Sigmoid colon (tissue), 7 donors: ENCODE results near the gene WASF3. TPM values are rescaled to one million over a fixed set of nuclear protein-coding genes. Genes with fewer than 3 reads are reported as not detected.

Source experiments
- DNase-seq: peaks from one replicate; pipeline ENCODE4 v3.0.0-alpha.2; 2019
- H3K27ac ChIP-seq, 4 donors: fragments of 200-600 bp; sonication (generic); one replicate each; pipeline ENCODE4 v1.5.1; 2016 to 2019; ENCODE audit warnings: mild to moderate bottlenecking in 1 of 4
- H3K27me3 ChIP-seq, 3 donors: fragments of 200-600 bp; sonication (generic); one replicate each; pipeline ENCODE4 v1.5.1; 2019; ENCODE audit warnings: mild to moderate bottlenecking in 1 of 3
- H3K36me3 ChIP-seq, 4 donors: fragments of 200-600 bp; sonication (generic); one replicate each; pipeline ENCODE4 v1.5.1; 2016 to 2019
- H3K4me1 ChIP-seq, 4 donors: fragments of 200-600 bp; sonication (generic); one replicate each; pipeline ENCODE4 v1.5.1; 2017 to 2019
- H3K4me3 ChIP-seq, 4 donors: fragments of 200-600 bp; sonication (generic); one replicate each; pipeline ENCODE4 v1.5.1; 2017 to 2019; ENCODE audit warnings: mild to moderate bottlenecking in 2 of 4, moderate library complexity in 1 of 4
- H3K9me3 ChIP-seq, 4 donors: fragments of 200-600 bp in 3 of 4; sonication (generic) in 3 of 4; one replicate each; pipeline versions ENCODE4 v1.5.1 to v1.6.1; 2013 to 2019
- EP300 ChIP-seq, 4 donors: sonication (generic); formaldehyde crosslinking; IDR thresholded peaks; one replicate each; pipeline ENCODE4 v1.6.1; 2017; ENCODE audit warnings: antibody characterized with exemption in 4 of 4
- POLR2A ChIP-seq, 2 donors: fragments of 450-650 bp; IDR thresholded peaks; one replicate each; pipeline ENCODE4 v1.6.1; 2016; ENCODE audit warnings: antibody characterized with exemption in 2 of 2, mild to moderate bottlenecking in 2 of 2, moderate library complexity in 2 of 2
- POLR2AphosphoS5 ChIP-seq, 4 donors: sonication (generic); formaldehyde crosslinking; IDR thresholded peaks; one replicate each; pipeline ENCODE4 v1.6.1; 2017; ENCODE audit warnings: antibody characterized with exemption in 4 of 4
- WGBS, 2 donors: extraction: QIAGEN DNeasy Blood & Tissue Kit; methylation state at CpG; one replicate each; pipeline ENCODE4 v1.1.7; 2013; 5-methylcytosine and 5-hydroxymethylcytosine counted together
- intact Hi-C: fragments of 100-400 bp; cut with DNase I; formaldehyde crosslinking; loops from one replicate; pipeline ENCODE4 v1.15.1; 2023
- polyA plus RNA-seq, 3 donors: library from polyadenylated mRNA; stranded (reverse); fragments of 200-250 nt; gene quantifications; one replicate each; pipeline ENCODE4 v1.2.3, GENCODE V29; 2013
- total RNA-seq, 4 donors: library from RNA; depleted of rRNA; stranded (reverse); fragments of >200 nt; gene quantifications; one replicate each; pipeline ENCODE4 v1.1.0, GENCODE V29; 2016
- TF ChIP-seq, protein P1 (sequence below), 4 experiments: fragments of 450-650 bp in 3 of 4; fragments of 200-600 bp in 1 of 4; IDR thresholded peaks; one replicate each; pipeline ENCODE4 v1.5.1; 2016 to 2019; ENCODE audit warnings: antibody characterized with exemption in 4 of 4, mild to moderate bottlenecking in 3 of 4, moderate library complexity in 2 of 4
- donor health status: healthy with polysubstance abuse.
- donor health status: Bipolar disorder and iron deficiency.
- donor health status: healthy.

Gene WASF3
- total and polyA plus RNA-seq, 7 donors: 0.92 to 17.1 (median 12.4) TPM

GRCh38 chr13:26593661-26594060 is 36.2 kb downstream of the WASF3 start:
- DNase-seq: no peak
- Histone ChIP-seq H3K9me3 (no peaks in the 10 kb centered on the region), H3K4me3 (no peak overlapping the region), H3K27me3 (no peaks in the 10 kb centered on the region), H3K36me3 (no peaks in the 10 kb centered on the region), H3K4me1 (peaks cover 0 to 11% (median 7%) of the 10 kb centered on the region in 4 donors), H3K27ac (no peak overlapping the region)
- intact Hi-C loops: no loop called here
- TF ChIP-seq EP300 (IDR thresholded peaks at IDR 0.05) (no peak), POLR2AphosphoS5 (IDR thresholded peaks at IDR 0.05) (no peak), POLR2A (IDR thresholded peaks at IDR 0.05) (no peak)
- TF ChIP-seq, protein P1, sequence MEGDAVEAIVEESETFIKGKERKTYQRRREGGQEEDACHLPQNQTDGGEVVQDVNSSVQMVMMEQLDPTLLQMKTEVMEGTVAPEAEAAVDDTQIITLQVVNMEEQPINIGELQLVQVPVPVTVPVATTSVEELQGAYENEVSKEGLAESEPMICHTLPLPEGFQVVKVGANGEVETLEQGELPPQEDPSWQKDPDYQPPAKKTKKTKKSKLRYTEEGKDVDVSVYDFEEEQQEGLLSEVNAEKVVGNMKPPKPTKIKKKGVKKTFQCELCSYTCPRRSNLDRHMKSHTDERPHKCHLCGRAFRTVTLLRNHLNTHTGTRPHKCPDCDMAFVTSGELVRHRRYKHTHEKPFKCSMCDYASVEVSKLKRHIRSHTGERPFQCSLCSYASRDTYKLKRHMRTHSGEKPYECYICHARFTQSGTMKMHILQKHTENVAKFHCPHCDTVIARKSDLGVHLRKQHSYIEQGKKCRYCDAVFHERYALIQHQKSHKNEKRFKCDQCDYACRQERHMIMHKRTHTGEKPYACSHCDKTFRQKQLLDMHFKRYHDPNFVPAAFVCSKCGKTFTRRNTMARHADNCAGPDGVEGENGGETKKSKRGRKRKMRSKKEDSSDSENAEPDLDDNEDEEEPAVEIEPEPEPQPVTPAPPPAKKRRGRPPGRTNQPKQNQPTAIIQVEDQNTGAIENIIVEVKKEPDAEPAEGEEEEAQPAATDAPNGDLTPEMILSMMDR (IDR thresholded peaks at IDR 0.05): no peak
- WGBS, 2 donors: 41 to 79% methylated on average over 1 of the region's 1 CpG

GRCh38 chr13:26594363-26594762 is 36.9 kb downstream of the WASF3 start:
- no peak for DNase-seq
- 79 to 89% methylated on average over 8 of the region's 8 CpGs for WGBS, 2 donors

DNA sequence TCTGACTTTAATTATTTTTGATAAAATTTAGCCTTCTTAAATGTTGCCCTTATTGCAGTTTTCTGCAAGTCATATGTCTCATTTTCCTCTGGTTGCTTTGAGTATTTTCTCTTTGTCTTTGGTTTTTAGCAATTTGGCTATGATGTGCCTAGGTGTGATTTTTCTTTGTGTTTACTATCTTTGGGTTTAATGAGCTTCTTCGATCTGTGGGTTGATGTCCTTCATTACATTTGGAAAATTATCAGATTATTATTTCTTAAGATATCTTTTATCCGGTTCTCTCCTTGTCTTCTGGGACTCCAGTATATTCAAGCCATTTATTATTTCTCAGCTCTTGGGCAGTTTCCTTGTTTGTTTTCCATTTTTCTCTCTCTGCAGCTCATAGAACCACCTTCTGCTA is 39.0 kb downstream of the WASF3 start:
- Histone ChIP-seq H3K36me3 (no peaks in the 10 kb centered on the region), H3K27ac (no peak overlapping the region), H3K27me3 (no peaks in the 10 kb centered on the region), H3K4me3 (no peak overlapping the region), H3K4me1 (peaks cover 0 to 19% (median 13%) of the 10 kb centered on the region in 4 donors), H3K9me3 (no peaks in the 10 kb centered on the region)
- TF ChIP-seq POLR2A (IDR thresholded peaks at IDR 0.05) (no peak), EP300 (IDR thresholded peaks at IDR 0.05) (no peak), POLR2AphosphoS5 (IDR thresholded peaks at IDR 0.05) (no peak)
- TF ChIP-seq, protein P1 (IDR thresholded peaks at IDR 0.05): no peak
- DNase-seq: no peak
- WGBS, 2 donors: 95 to 96% methylated on average over 2 of the region's 2 CpGs
- intact Hi-C loops: no loop called here

More at GRCh38 chr13:26594363-26594762, 36.9 kb downstream of the WASF3 start:
- intact Hi-C loops: no loop called here
- Histone ChIP-seq H3K36me3 (no peaks in the 10 kb centered on the region), H3K4me3 (no peak overlapping the region), H3K27ac (no peak overlapping the region), H3K9me3 (no peaks in the 10 kb centered on the region), H3K27me3 (no peaks in the 10 kb centered on the region), H3K4me1 (peaks cover 0 to 7% (median 5%) of the 10 kb centered on the region in 4 donors)
- TF ChIP-seq, protein P1 (IDR thresholded peaks at IDR 0.05): no peak
- TF ChIP-seq POLR2AphosphoS5 (IDR thresholded peaks at IDR 0.05) (no peak), EP300 (IDR thresholded peaks at IDR 0.05) (no peak), POLR2A (IDR thresholded peaks at IDR 0.05) (no peak)

- Histone ChIP-seq H3K4me3 (no peak overlapping the region), H3K9me3 (no peaks in the 10 kb centered on the region), H3K27me3 (no peaks in the 10 kb centered on the region), H3K36me3 (no peaks in the 10 kb centered on the region), H3K27ac (no peak overlapping the region), H3K4me1 (peaks cover 0 to 28% (median 17%) of the 10 kb centered on the region in 4 donors)
- no peak for DNase-seq
- 92% methylated on average over 1 of the region's 1 CpG for WGBS, 2 donors
- intact Hi-C loops: no loop called here
- no peak for TF ChIP-seq POLR2A (IDR thresholded peaks at IDR 0.05)
- TF ChIP-seq POLR2AphosphoS5 (IDR thresholded peaks at IDR 0.05): no peak
- TF ChIP-seq, protein P1 (IDR thresholded peaks at IDR 0.05): no peak
- no peak for TF ChIP-seq EP300 (IDR thresholded peaks at IDR 0.05)
Measured at GRCh38 chr13:26599403-26599802, 41.9 kb downstream of the WASF3 start.

DNA sequence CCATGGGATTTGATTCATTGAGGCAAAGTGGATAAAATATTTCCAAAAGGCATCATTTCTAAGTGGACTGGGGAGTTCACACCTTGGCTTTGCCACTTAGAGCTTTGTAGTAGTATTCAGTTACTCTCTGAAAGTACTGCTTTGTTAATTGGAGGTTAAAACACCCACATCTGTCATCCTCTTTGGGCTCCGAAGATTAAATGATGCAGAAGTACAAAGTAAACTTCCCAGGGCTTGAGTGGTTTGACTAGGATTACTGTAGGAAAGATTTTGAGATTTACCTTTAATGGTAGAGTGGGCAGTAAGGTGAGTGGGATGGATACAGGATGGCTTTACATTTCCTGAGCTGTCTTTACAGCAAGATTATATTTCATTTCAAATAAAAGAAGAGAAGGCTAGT is 42.4 kb downstream of the WASF3 start:
- no peaks in the 10 kb centered on the region for H3K36me3 ChIP-seq
- DNase-seq: no peak
- H3K9me3 ChIP-seq: no peaks in the 10 kb centered on the region
- intact Hi-C loops: no loop called here
- H3K27ac ChIP-seq: peak overlapping the region in 2 of 4 donors; percentile 46 to 50
- TF ChIP-seq, protein P1 (IDR thresholded peaks at IDR 0.05): no peak
- TF ChIP-seq POLR2A (IDR thresholded peaks at IDR 0.05): no peak
- no peak for TF ChIP-seq EP300 (IDR thresholded peaks at IDR 0.05)
- TF ChIP-seq POLR2AphosphoS5 (IDR thresholded peaks at IDR 0.05): no peak
- WGBS, 2 donors: 67 to 71% methylated on average over 1 of the region's 1 CpG
- no peaks in the 10 kb centered on the region for H3K27me3 ChIP-seq
- H3K4me1 ChIP-seq: peaks cover 0 to 32% (median 22%) of the 10 kb centered on the region in 4 donors
- no peak overlapping the region for H3K4me3 ChIP-seq
